Astrocyte (in vitro differentiated cells and primary cell): Measurements from ENCODE around the gene KIAA1671. TPM values are rescaled to one million over a fixed set of nuclear protein-coding genes. Genes with fewer than 3 reads are reported as not detected.

ENCODE experiments used
- DNase-seq: peaks from one replicate; pipeline ENCODE4 v3.0.0-alpha.2; 2010; ENCODE audit warnings: low read depth
- FAIRE-seq: peaks from 2 replicates; lab custom pipeline; 2011; peaks lifted over from hg19 to GRCh38; lab: Jason Lieb, UNC
- H2AFZ ChIP-seq: 2 replicates; pipeline ENCODE4 v1.6.0; 2012; ENCODE audit warnings: low read depth, low read length, inconsistent platforms
- H3K27ac ChIP-seq: 2 replicates; pipeline ENCODE4 v1.5.1; 2011; ENCODE audit warnings: low read depth, low read length, inconsistent platforms
- H3K27me3 ChIP-seq: 2 replicates; pipeline ENCODE4 v1.6.0; 2011; ENCODE audit warnings: low read length, inconsistent platforms; ENCODE audit not compliant: insufficient read depth
- H3K36me3 ChIP-seq: 2 replicates; pipeline ENCODE4 v1.5.1; 2011; ENCODE audit warnings: low read length, inconsistent platforms; ENCODE audit not compliant: insufficient read depth
- H3K4me1 ChIP-seq: 2 replicates; pipeline ENCODE4 v1.5.1; 2011; ENCODE audit warnings: low read length, inconsistent platforms; ENCODE audit not compliant: insufficient read depth
- H3K4me2 ChIP-seq: 2 replicates; pipeline ENCODE4 v1.6.0; 2012; ENCODE audit warnings: low read length, inconsistent platforms
- H3K4me3 ChIP-seq: 2 replicates; pipeline ENCODE4 v1.5.1; 2011; ENCODE audit warnings: low read depth, mild to moderate bottlenecking, low read length, inconsistent platforms; ENCODE audit not compliant: insufficient read depth
- H3K79me2 ChIP-seq: 2 replicates; pipeline ENCODE4 v1.6.0; 2012; ENCODE audit warnings: mild to moderate bottlenecking, low read length, inconsistent platforms; ENCODE audit not compliant: insufficient read depth
- H3K9ac ChIP-seq: 2 replicates; pipeline ENCODE4 v1.6.0; 2012; ENCODE audit warnings: mild to moderate bottlenecking, low read length, inconsistent platforms
- H3K9me3 ChIP-seq: 2 replicates; pipeline ENCODE4 v1.5.1; 2012; ENCODE audit warnings: low read depth, mild to moderate bottlenecking, low read length, inconsistent platforms; ENCODE audit not compliant: insufficient read depth
- H4K20me1 ChIP-seq: 2 replicates; pipeline ENCODE4 v1.6.0; 2012; ENCODE audit warnings: low read length, inconsistent platforms; ENCODE audit not compliant: insufficient read depth
- H3K27ac Mint-ChIP-seq: one replicate; pipeline ENCODE4 v1.8.0; 2021; ENCODE audit warnings: mild to moderate bottlenecking, mixed read lengths; ENCODE audit not compliant: unreplicated experiment
- H3K27me3 Mint-ChIP-seq: one replicate; pipeline ENCODE4 v1.8.0; 2021; ENCODE audit warnings: low read depth, mixed read lengths; ENCODE audit not compliant: unreplicated experiment
- H3K36me3 Mint-ChIP-seq: one replicate; pipeline ENCODE4 v1.8.0; 2021; ENCODE audit warnings: low read depth, mixed read lengths; ENCODE audit not compliant: unreplicated experiment
- H3K4me1 Mint-ChIP-seq: one replicate; pipeline ENCODE4 v1.8.0; 2021; ENCODE audit warnings: low read depth, mixed read lengths; ENCODE audit not compliant: unreplicated experiment
- H3K4me3 Mint-ChIP-seq: one replicate; pipeline ENCODE4 v1.8.0; 2021; ENCODE audit warnings: mild to moderate bottlenecking, moderate library complexity, mixed read lengths; ENCODE audit not compliant: unreplicated experiment
- H3K9me3 Mint-ChIP-seq: one replicate; pipeline ENCODE4 v1.8.0; 2021; ENCODE audit warnings: mild to moderate bottlenecking, mixed read lengths; ENCODE audit not compliant: unreplicated experiment
- EZH2 ChIP-seq: IDR thresholded peaks from 2 replicates; pipeline ENCODE4 v1.6.1; 2012; ENCODE audit warnings: mild to moderate bottlenecking, low read length, inconsistent platforms; ENCODE audit not compliant: insufficient read depth
- total RNA-seq: library from RNA; stranded (reverse); gene quantifications from 2 replicates; pipeline ENCODE4 v1.2.1, GENCODE V29; 2021
- TF ChIP-seq, protein P1 (sequence below): IDR thresholded peaks from 2 replicates; pipeline ENCODE4 v1.5.1; 2011; ENCODE audit warnings: low read depth, mild to moderate bottlenecking, inconsistent platforms, low read length, moderate library complexity; ENCODE audit not compliant: insufficient read depth

Gene KIAA1671
- total RNA-seq, 1 donor from 2014 or later, result 28.4 TPM

GRCh38 chr22:25167082-25167481 is 214.6 kb downstream of the KIAA1671 start:
- Histone ChIP-seq H3K4me3 (no peak overlapping the region), H3K36me3 (no peaks in the 10 kb centered on the region), H3K79me2 (no peaks in the 10 kb centered on the region), H4K20me1 (peaks cover 3% of the 10 kb centered on the region), H3K9me3 (no peaks in the 10 kb centered on the region), H3K4me1 (peaks cover 5% of the 10 kb centered on the region), H2AFZ (no peak overlapping the region), H3K9ac (no peak overlapping the region), H3K27ac (no peak overlapping the region), H3K4me2 (no peak overlapping the region), H3K27me3 (no peaks in the 10 kb centered on the region)
- DNase-seq, result no peak
- Mint-ChIP-seq H3K4me3 (no peak overlapping the region), H3K27ac (no peak overlapping the region), H3K36me3 (no peaks in the 10 kb centered on the region), H3K27me3 (no peaks in the 10 kb centered on the region), H3K4me1 (peaks cover 11% of the 10 kb centered on the region), H3K9me3 (peaks cover 1% of the 10 kb centered on the region)
- FAIRE-seq, result no peak
- TF ChIP-seq, protein P1, sequence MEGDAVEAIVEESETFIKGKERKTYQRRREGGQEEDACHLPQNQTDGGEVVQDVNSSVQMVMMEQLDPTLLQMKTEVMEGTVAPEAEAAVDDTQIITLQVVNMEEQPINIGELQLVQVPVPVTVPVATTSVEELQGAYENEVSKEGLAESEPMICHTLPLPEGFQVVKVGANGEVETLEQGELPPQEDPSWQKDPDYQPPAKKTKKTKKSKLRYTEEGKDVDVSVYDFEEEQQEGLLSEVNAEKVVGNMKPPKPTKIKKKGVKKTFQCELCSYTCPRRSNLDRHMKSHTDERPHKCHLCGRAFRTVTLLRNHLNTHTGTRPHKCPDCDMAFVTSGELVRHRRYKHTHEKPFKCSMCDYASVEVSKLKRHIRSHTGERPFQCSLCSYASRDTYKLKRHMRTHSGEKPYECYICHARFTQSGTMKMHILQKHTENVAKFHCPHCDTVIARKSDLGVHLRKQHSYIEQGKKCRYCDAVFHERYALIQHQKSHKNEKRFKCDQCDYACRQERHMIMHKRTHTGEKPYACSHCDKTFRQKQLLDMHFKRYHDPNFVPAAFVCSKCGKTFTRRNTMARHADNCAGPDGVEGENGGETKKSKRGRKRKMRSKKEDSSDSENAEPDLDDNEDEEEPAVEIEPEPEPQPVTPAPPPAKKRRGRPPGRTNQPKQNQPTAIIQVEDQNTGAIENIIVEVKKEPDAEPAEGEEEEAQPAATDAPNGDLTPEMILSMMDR, result no peak
- no peak for TF ChIP-seq EZH2

DNA sequence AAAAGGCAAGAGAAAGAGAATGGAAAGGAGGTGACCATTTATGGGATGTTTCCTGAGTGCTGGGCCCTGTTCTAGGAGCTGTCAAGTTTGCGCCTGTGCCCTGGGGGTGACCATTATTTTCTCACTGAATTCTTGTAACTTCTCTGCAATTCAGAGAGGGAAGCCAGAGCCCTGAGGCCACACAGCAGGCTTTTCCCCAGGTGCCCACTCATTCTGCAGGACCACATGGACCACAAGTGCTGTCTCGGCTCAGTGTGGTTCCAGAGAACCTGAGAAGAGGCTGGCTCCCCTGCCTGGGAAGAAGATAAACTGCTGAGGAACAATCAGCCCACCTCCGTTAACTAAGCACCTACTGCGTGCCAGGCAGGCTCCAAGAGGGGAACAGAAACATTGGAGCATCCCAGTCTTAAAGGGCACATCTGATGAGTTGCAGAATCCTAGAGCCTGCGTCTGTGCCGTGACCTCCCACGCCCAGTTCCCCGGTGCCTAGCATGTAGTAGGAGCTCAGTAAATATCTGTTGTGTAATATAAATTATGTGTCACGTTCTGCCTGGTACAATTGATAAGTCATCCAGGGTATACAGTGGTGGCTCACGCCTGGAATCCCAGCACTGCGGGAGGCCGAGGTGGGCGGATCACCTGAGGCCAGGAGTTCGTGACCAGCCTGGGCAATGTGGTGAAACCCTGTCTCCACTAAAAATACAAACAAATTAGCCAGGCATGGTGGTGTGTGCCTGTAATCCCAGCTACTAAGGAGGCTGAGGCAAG is 215.5 kb downstream of the KIAA1671 start:
- Histone ChIP-seq H3K4me3 (no peak overlapping the region), H3K79me2 (no peaks in the 10 kb centered on the region), H2AFZ (no peak overlapping the region), H3K36me3 (no peaks in the 10 kb centered on the region), H3K4me1 (peaks cover 5% of the 10 kb centered on the region), H3K4me2 (no peak overlapping the region), H3K27ac (no peak overlapping the region), H4K20me1 (peaks cover 3% of the 10 kb centered on the region), H3K9me3 (no peaks in the 10 kb centered on the region), H3K27me3 (no peaks in the 10 kb centered on the region), H3K9ac (no peak overlapping the region)
- H3K4me3 Mint-ChIP-seq, result no peak overlapping the region
- no peak overlapping the region for H3K27ac Mint-ChIP-seq
- DNase-seq (no peak), FAIRE-seq (no peak)
- TF ChIP-seq EZH2, result no peak
- TF ChIP-seq, protein P1, result no peak
- no peaks in the 10 kb centered on the region for H3K36me3 Mint-ChIP-seq
- H3K4me1 Mint-ChIP-seq, result peaks cover 11% of the 10 kb centered on the region
- H3K27me3 Mint-ChIP-seq, result no peaks in the 10 kb centered on the region
- peaks cover 1% of the 10 kb centered on the region for H3K9me3 Mint-ChIP-seq
